ENCODE data around the gene PF4V1. TPM values are rescaled to one million over a fixed set of nuclear protein-coding genes. Genes with fewer than 3 reads are reported as not detected.

PF4V1 gene
- total and polyA plus RNA-seq, 2 of the 13 experiments (the other 11 are each of a cell fraction or from before 2014, with no cell fraction given): not detected

DNA sequence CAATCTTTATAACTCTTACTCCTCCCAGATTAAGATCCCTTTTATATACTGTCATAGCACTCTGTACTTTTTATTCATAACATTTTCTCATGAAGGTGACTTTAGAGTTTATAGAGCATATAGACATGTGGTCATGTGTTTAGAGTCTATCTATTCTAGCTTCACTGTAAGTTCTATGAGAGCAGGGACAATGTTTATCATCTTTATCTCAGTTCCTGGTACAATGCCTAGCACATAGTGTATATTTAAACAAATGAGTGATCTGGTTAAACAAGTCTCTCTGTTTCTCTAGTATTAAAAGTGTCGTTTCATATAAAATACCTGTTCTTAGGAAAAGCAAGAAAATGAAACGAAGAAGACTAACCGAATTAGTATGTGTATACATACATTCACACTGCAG is 13.4 kb upstream of the PF4V1 start:
- no peak for ATAC-seq
- Histone ChIP-seq H3K4me2 (ENCODE audit: low read depth, low read length) (no peak overlapping the region), H3K4me1 (ENCODE audit: insufficient read depth, low read length) (no peaks in the 10 kb centered on the region), H3K27me3 (ENCODE audit: control insufficient read depth in 1 of 2, insufficient read depth in 2 of 2, low read length in 2 of 2) (peaks cover 0 to 5% of the 10 kb centered on the region in 2 experiments; a peak in 1 of 5 replicates), H3K9me3 (ENCODE audit: low read length) (no peaks in the 10 kb centered on the region), H4K20me1 (ENCODE audit: insufficient read depth, low read length) (no peaks in the 10 kb centered on the region), H3K79me2 (ENCODE audit: insufficient read depth, low read length) (no peaks in the 10 kb centered on the region), H3K4me3 (replicated peaks in 1 of 3; ENCODE audit: insufficient read depth in 1 of 3, low read depth in 2 of 3, low read length in 3 of 3) (no peak overlapping the region), H3K9ac (ENCODE audit: insufficient read depth, low read depth, low read length) (no peak overlapping the region), H3K27ac (ENCODE audit: extremely low read length, insufficient read depth, low read length) (no peak overlapping the region), H2AFZ (ENCODE audit: low read length) (no peak overlapping the region), H3K36me3 (replicated peaks in 1 of 2; ENCODE audit: control insufficient read depth in 1 of 2, insufficient read depth in 2 of 2, low read length in 2 of 2) (no peaks in the 10 kb centered on the region)
- no TSS peak for BruUV-seq (replicated peaks)
- ChIA-PET POLR2A (no interaction called here), CTCF (ENCODE audit: low intra/inter-chr PET ratio, low total read pairs) (no interaction called here)
- no peak for TF ChIP-seq ZNF484 (CRISPR knock-in tag; IDR thresholded peaks at IDR 0.05; ENCODE audit: borderline replicate concordance, low read depth)
- TF ChIP-seq, protein P1, sequence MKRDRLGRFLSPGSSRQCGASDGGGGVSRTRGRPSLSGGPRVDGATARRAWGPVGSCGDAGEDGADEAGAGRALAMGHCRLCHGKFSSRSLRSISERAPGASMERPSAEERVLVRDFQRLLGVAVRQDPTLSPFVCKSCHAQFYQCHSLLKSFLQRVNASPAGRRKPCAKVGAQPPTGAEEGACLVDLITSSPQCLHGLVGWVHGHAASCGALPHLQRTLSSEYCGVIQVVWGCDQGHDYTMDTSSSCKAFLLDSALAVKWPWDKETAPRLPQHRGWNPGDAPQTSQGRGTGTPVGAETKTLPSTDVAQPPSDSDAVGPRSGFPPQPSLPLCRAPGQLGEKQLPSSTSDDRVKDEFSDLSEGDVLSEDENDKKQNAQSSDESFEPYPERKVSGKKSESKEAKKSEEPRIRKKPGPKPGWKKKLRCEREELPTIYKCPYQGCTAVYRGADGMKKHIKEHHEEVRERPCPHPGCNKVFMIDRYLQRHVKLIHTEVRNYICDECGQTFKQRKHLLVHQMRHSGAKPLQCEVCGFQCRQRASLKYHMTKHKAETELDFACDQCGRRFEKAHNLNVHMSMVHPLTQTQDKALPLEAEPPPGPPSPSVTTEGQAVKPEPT (CRISPR knock-in tag; IDR thresholded peaks at IDR 0.05; ENCODE audit: low read depth): no peak
- TF ChIP-seq KLF16 (CRISPR knock-in tag; IDR thresholded peaks at IDR 0.05): no peak
- no peak for TF ChIP-seq NR1H2 (CRISPR knock-in tag; IDR thresholded peaks at IDR 0.05; ENCODE audit: borderline replicate concordance, low read depth)
- TF ChIP-seq, protein P2, sequence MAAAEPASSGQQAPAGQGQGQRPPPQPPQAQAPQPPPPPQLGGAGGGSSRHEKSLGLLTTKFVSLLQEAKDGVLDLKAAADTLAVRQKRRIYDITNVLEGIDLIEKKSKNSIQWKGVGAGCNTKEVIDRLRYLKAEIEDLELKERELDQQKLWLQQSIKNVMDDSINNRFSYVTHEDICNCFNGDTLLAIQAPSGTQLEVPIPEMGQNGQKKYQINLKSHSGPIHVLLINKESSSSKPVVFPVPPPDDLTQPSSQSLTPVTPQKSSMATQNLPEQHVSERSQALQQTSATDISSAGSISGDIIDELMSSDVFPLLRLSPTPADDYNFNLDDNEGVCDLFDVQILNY (CRISPR knock-in tag; conservative IDR thresholded peaks at IDR 0.05): no peak
- no peak for TF ChIP-seq ZNF296 (CRISPR knock-in tag; conservative IDR thresholded peaks at IDR 0.05)
- TF ChIP-seq, protein P3, sequence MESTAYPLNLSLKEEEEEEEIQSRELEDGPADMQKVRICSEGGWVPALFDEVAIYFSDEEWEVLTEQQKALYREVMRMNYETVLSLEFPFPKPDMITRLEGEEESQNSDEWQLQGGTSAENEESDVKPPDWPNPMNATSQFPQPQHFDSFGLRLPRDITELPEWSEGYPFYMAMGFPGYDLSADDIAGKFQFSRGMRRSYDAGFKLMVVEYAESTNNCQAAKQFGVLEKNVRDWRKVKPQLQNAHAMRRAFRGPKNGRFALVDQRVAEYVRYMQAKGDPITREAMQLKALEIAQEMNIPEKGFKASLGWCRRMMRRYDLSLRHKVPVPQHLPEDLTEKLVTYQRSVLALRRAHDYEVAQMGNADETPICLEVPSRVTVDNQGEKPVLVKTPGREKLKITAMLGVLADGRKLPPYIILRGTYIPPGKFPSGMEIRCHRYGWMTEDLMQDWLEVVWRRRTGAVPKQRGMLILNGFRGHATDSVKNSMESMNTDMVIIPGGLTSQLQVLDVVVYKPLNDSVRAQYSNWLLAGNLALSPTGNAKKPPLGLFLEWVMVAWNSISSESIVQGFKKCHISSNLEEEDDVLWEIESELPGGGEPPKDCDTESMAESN (CRISPR knock-in tag; conservative IDR thresholded peaks at IDR 0.05): no peak
- TF ChIP-seq, protein P4, sequence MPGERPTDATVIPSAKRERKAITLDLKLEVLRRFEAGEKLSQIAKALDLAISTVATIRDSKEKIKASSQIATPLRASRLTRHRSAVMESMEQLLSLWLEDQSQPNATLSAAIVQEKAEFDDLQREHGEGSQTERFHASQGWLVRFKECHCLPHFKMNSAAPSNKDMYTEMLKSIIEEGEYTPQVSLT (CRISPR knock-in tag; IDR thresholded peaks at IDR 0.05; ENCODE audit: borderline replicate concordance, low read depth): no peak
- in situ Hi-C loops (cut with HindIII; ENCODE audit: extremely low pct_ligation_motif_present, low pct_unique_long_range_greater_than_20kb): no loop called here
- intact Hi-C loops (cut with micrococcal nuclease; ENCODE audit: unreplicated experiment): no loop called here
- 2% methylated on average over 3 of the region's 3 CpGs for WGBS (ENCODE audit: low lambda C conversion rate)
- no peak for DNase-seq (ENCODE audit: low spot score)
- no peak for FAIRE-seq
